ENCODE measurements around the gene TRAF3IP1.

The TRAF3IP1 gene

GRCh38 chr2:238415036-238415764, 94.9 kb downstream of the TRAF3IP1 start:
- Histone ChIP-seq H3K27ac (no peak overlapping the region), H3K36me3 (ENCODE audit: insufficient read depth, low read length) (no peaks in the 10 kb centered on the region), H3K9ac (ENCODE audit: insufficient read length) (no peak overlapping the region), H3K9me3 (ENCODE audit: low read depth, low read length) (no peaks in the 10 kb centered on the region), H3K4me3 (no peak overlapping the region)
- no peak for TF ChIP-seq EZH2 (IDR thresholded peaks at IDR 0.05)
- no peak for TF ChIP-seq FOXP2 (optimal IDR thresholded peaks at IDR 0.05; ENCODE audit: control extremely low read depth, extremely low read length, insufficient read depth)
- no peak for DNase-seq (ENCODE audit: low read depth, low spot score)

- DNase-seq (ENCODE audit: low read depth, low spot score), result no peak
- Histone ChIP-seq H3K9me3 (ENCODE audit: low read depth, low read length) (no peaks in the 10 kb centered on the region), H3K27ac (no peak overlapping the region), H3K4me3 (no peak overlapping the region), H3K9ac (ENCODE audit: insufficient read length) (no peak overlapping the region), H3K36me3 (ENCODE audit: insufficient read depth, low read length) (no peaks in the 10 kb centered on the region)
- no peak for TF ChIP-seq FOXP2 (optimal IDR thresholded peaks at IDR 0.05; ENCODE audit: control extremely low read depth, extremely low read length, insufficient read depth)
Measured at GRCh38 chr2:238415893-238416292, 95.6 kb downstream of the TRAF3IP1 start.

- DNase-seq (ENCODE audit: low read depth, low spot score), result no peak
- TF ChIP-seq POLR2AphosphoS5 (IDR thresholded peaks at IDR 0.05; ENCODE audit: borderline replicate concordance, low read depth, low read length) (no peak), EZH2 (IDR thresholded peaks at IDR 0.05) (no peak), FOXP2 (optimal IDR thresholded peaks at IDR 0.05; ENCODE audit: control extremely low read depth, extremely low read length, insufficient read depth) (no peak)
- Histone ChIP-seq H3K4me3 (no peak overlapping the region), H3K27ac (no peak overlapping the region), H3K36me3 (ENCODE audit: insufficient read depth, low read length) (no peaks in the 10 kb centered on the region), H3K9me3 (ENCODE audit: low read depth, low read length) (no peaks in the 10 kb centered on the region), H3K9ac (ENCODE audit: insufficient read length) (no peak overlapping the region)
Measured at GRCh38 chr2:238418196-238418998, 98.1 kb downstream of the TRAF3IP1 start.

- TF ChIP-seq FOXP2 (optimal IDR thresholded peaks at IDR 0.05; ENCODE audit: control extremely low read depth, extremely low read length, insufficient read depth) (no peak), POLR2AphosphoS5 (IDR thresholded peaks at IDR 0.05; ENCODE audit: borderline replicate concordance, low read depth, low read length) (no peak), EZH2 (IDR thresholded peaks at IDR 0.05) (no peak)
- Histone ChIP-seq H3K27ac (no peak overlapping the region), H3K9me3 (ENCODE audit: low read depth, low read length) (no peaks in the 10 kb centered on the region), H3K9ac (ENCODE audit: insufficient read length) (no peak overlapping the region), H3K4me3 (no peak overlapping the region), H3K36me3 (ENCODE audit: insufficient read depth, low read length) (no peaks in the 10 kb centered on the region)
- DNase-seq (ENCODE audit: low read depth, low spot score), result no peak
Measured at GRCh38 chr2:238418999-238419546, 98.8 kb downstream of the TRAF3IP1 start.

GRCh38 chr2:238420442-238420841, 100.1 kb downstream of the TRAF3IP1 start:
- no peak for DNase-seq (ENCODE audit: low read depth, low spot score)
- Histone ChIP-seq H3K4me3 (no peak overlapping the region), H3K27ac (no peak overlapping the region), H3K9me3 (ENCODE audit: low read depth, low read length) (no peaks in the 10 kb centered on the region), H3K9ac (ENCODE audit: insufficient read length) (no peak overlapping the region), H3K36me3 (ENCODE audit: insufficient read depth, low read length) (no peaks in the 10 kb centered on the region)
- TF ChIP-seq POLR2AphosphoS5 (IDR thresholded peaks at IDR 0.05; ENCODE audit: borderline replicate concordance, low read depth, low read length) (no peak), EZH2 (IDR thresholded peaks at IDR 0.05) (no peak), FOXP2 (optimal IDR thresholded peaks at IDR 0.05; ENCODE audit: control extremely low read depth, extremely low read length, insufficient read depth) (no peak)

- no peaks in the 10 kb centered on the region for H3K36me3 ChIP-seq (ENCODE audit: insufficient read depth, low read length)
- no peak overlapping the region for H3K9ac ChIP-seq (ENCODE audit: insufficient read length)
- H3K9me3 ChIP-seq (ENCODE audit: low read depth, low read length), result no peaks in the 10 kb centered on the region
- no peak overlapping the region for H3K27ac ChIP-seq
- peak overlapping the region; percentile 14; the same call in 1 of the 2 replicates for H3K4me3 ChIP-seq
- no peak for DNase-seq (ENCODE audit: low read depth, low spot score)
- TF ChIP-seq POLR2AphosphoS5 (IDR thresholded peaks at IDR 0.05; ENCODE audit: borderline replicate concordance, low read depth, low read length) (no peak), FOXP2 (optimal IDR thresholded peaks at IDR 0.05; ENCODE audit: control extremely low read depth, extremely low read length, insufficient read depth) (no peak), EZH2 (IDR thresholded peaks at IDR 0.05) (no peak)
Measured at GRCh38 chr2:238420878-238421694, 100.8 kb downstream of the TRAF3IP1 start.

- Histone ChIP-seq H3K9me3 (ENCODE audit: low read depth, low read length) (no peaks in the 10 kb centered on the region), H3K36me3 (ENCODE audit: insufficient read depth, low read length) (no peaks in the 10 kb centered on the region)
- TF ChIP-seq FOXP2 (optimal IDR thresholded peaks at IDR 0.05; ENCODE audit: control extremely low read depth, extremely low read length, insufficient read depth), result no peak
- TF ChIP-seq POLR2AphosphoS5 (IDR thresholded peaks at IDR 0.05; ENCODE audit: borderline replicate concordance, low read depth, low read length), result no peak
- no peak for TF ChIP-seq EZH2 (IDR thresholded peaks at IDR 0.05)
Measured at GRCh38 chr2:238421695-238422035, 101.3 kb downstream of the TRAF3IP1 start.

GRCh38 chr2:238422285-238422684, 102.0 kb downstream of the TRAF3IP1 start:
- TF ChIP-seq POLR2AphosphoS5 (IDR thresholded peaks at IDR 0.05; ENCODE audit: borderline replicate concordance, low read depth, low read length) (no peak), EZH2 (IDR thresholded peaks at IDR 0.05) (no peak), FOXP2 (optimal IDR thresholded peaks at IDR 0.05; ENCODE audit: control extremely low read depth, extremely low read length, insufficient read depth) (no peak)
- H3K36me3 ChIP-seq (ENCODE audit: insufficient read depth, low read length), result no peaks in the 10 kb centered on the region
- H3K9me3 ChIP-seq (ENCODE audit: low read depth, low read length), result no peaks in the 10 kb centered on the region
- no peak overlapping the region for H3K4me3 ChIP-seq
- H3K9ac ChIP-seq (ENCODE audit: insufficient read length), result no peak overlapping the region
- DNase-seq (ENCODE audit: low read depth, low spot score), result no peak
- no peak overlapping the region for H3K27ac ChIP-seq

More at GRCh38 chr2:238421695-238422035, 101.3 kb downstream of the TRAF3IP1 start:
- DNase-seq (ENCODE audit: low read depth, low spot score), result no peak
- Histone ChIP-seq H3K9ac (ENCODE audit: insufficient read length) (no peak overlapping the region), H3K4me3 (peak overlapping the region; percentile 14; the same call in 1 of the 2 replicates), H3K27ac (no peak overlapping the region)
